ENCODE results near the gene GIMAP8. TPM values are rescaled to one million over a fixed set of nuclear protein-coding genes. Genes with fewer than 3 reads are reported as not detected.
"Not testable (repeated sequence)": the region's sequence is repeated elsewhere in the genome, so short reads cannot be mapped to it uniquely, and the experiment has no call there.

Gene GIMAP8
- total RNA-seq, 4 donors from 2014 or later, result 0.88 to 19.8 (median 5.2) TPM

DNA sequence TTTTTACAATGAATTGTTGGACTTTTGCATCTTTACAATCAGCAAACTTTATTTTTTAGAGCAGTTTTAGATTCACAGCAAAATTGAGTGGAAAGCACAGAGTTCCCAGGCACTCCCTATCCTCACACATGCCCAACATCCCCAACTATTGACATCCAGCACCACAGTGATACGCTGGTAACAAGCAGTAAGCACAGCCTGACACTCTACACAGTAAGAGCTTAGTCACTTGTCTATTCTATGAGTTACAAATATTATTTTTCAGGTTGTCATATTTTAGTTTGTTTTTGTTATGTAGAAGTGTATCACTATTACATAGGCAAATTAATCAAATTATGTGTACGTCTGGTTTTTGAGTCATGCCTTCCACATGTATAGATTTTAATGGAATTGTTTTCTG is 37.2 kb downstream of the GIMAP8 start:
- no peaks in the 10 kb centered on the region for H3K36me3 ChIP-seq
- no peak for DNase-seq
- TF ChIP-seq, protein P1, sequence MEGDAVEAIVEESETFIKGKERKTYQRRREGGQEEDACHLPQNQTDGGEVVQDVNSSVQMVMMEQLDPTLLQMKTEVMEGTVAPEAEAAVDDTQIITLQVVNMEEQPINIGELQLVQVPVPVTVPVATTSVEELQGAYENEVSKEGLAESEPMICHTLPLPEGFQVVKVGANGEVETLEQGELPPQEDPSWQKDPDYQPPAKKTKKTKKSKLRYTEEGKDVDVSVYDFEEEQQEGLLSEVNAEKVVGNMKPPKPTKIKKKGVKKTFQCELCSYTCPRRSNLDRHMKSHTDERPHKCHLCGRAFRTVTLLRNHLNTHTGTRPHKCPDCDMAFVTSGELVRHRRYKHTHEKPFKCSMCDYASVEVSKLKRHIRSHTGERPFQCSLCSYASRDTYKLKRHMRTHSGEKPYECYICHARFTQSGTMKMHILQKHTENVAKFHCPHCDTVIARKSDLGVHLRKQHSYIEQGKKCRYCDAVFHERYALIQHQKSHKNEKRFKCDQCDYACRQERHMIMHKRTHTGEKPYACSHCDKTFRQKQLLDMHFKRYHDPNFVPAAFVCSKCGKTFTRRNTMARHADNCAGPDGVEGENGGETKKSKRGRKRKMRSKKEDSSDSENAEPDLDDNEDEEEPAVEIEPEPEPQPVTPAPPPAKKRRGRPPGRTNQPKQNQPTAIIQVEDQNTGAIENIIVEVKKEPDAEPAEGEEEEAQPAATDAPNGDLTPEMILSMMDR (IDR thresholded peaks at IDR 0.05), result no peak
- no peak for TF ChIP-seq POLR2A (IDR thresholded peaks at IDR 0.05)
- no peak overlapping the region for H3K27ac ChIP-seq
- H3K9me3 ChIP-seq, result no peaks in the 10 kb centered on the region
- no peak overlapping the region for H3K4me3 ChIP-seq
- H3K4me1 ChIP-seq, result no peaks in the 10 kb centered on the region
- H3K27me3 ChIP-seq, result no peaks in the 10 kb centered on the region

DNA sequence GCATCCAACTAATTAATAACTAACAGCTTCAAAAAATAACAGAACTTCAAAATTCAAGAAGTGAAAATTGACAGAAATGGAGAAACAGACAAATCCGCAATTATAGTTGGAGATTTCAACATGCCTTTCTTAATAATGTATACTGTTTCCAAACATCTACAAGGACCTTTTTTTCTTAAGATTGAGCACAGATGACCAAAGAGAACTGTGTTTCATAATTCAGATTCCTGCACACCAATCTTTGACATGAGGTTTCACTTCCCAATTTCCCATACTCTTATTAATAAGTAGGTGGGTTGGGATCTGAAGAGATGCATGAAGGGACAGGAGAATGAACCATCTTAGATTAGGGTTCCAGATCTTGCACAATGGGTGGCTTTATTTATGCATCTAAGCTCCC is 39.4 kb downstream of the GIMAP8 start:
- Histone ChIP-seq H3K4me3 (no peak overlapping the region), H3K9me3 (no peaks in the 10 kb centered on the region), H3K27me3 (no peaks in the 10 kb centered on the region), H3K27ac (no peak overlapping the region), H3K4me1 (no peaks in the 10 kb centered on the region), H3K36me3 (no peaks in the 10 kb centered on the region)
- no peak for DNase-seq
- TF ChIP-seq, protein P1 (IDR thresholded peaks at IDR 0.05), result no peak
- TF ChIP-seq POLR2A (IDR thresholded peaks at IDR 0.05), result no peak

DNA sequence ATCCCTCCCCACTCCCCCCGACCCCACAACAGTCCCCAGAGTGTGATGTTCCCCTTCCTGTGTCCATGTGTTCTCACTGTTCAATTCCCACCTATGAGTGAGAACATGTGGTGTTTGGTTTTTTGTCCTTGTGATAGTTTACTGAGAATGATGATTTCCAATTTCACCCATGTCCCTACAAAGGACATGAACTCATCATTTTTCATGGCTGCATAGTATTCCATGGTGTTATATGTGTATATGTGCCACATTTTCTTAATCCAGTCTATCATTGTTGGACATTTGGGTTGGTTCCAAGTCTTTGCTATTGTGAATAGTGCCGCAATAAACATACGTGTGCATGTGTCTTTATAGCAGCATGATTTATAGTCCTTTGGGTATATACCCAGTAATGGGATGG is 43.0 kb downstream of the GIMAP8 start:
- not testable (repeated sequence) for H3K4me1 ChIP-seq

DNA sequence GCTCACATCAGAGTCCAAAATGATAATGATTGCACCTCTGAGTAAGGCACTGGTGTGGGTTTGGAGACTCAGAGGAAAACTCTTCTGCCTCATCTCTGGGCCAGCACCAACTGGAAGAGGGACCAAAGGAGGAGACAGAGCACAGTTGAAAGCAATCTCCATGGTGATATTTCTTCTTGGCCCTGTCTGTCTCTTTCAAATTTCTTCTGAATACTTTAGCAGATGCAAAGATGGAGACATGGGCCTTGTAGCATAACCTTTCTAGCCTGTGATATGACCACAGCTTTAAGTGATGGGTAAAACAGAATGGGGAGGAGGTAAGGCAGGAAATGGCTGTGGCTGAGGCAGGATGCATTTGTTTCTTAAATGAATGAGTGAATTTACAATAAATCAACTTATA is 52.1 kb downstream of the GIMAP8 start:
- TF ChIP-seq, protein P1 (IDR thresholded peaks at IDR 0.05), result no peak
- no peak for TF ChIP-seq POLR2A (IDR thresholded peaks at IDR 0.05)
- H3K9me3 ChIP-seq, result no peaks in the 10 kb centered on the region
- H3K27me3 ChIP-seq, result no peaks in the 10 kb centered on the region
- peak overlapping the region; percentile 32 to 62 (median 40) for H3K27ac ChIP-seq
- peak in 2 of 3 donors; percentile 50 to 75 for DNase-seq
- H3K36me3 ChIP-seq, result no peaks in the 10 kb centered on the region
- no peak overlapping the region for H3K4me3 ChIP-seq
- peaks cover 0 to 7% (median 3%) of the 10 kb centered on the region in 4 donors for H3K4me1 ChIP-seq

More for the DNA sequence above, 43.0 kb downstream of the GIMAP8 start:
- H3K4me3 ChIP-seq, H3K9me3 ChIP-seq, H3K36me3 ChIP-seq, H3K27me3 ChIP-seq, H3K27ac ChIP-seq, DNase-seq: not testable (repeated sequence)

DNA sequence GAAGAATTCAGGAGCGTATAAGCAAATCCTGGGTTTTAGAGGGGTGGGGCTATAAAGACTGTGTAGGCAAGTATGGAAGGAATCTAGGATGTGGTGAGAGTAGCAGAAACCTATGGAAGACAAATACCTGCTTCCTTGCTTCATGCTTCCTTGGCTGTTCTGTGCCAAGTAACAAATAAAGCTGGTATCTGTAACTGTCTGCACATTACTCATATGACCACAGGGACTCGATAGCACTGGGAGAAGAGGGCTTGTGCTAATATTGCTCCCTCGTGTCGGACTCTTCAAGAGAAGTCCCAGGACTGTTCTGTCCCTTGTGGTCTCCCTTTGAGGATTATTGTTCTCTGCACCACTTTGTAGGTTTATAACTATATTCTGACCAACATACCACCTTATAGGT is 52.7 kb downstream of the GIMAP8 start:
- Histone ChIP-seq H3K27ac (peak overlapping the region; percentile 32 to 62 (median 54)), H3K27me3 (no peaks in the 10 kb centered on the region), H3K4me3 (no peak overlapping the region), H3K9me3 (no peaks in the 10 kb centered on the region), H3K36me3 (no peaks in the 10 kb centered on the region), H3K4me1 (peaks cover 0 to 7% (median 3%) of the 10 kb centered on the region in 4 donors)
- no peak for TF ChIP-seq POLR2A (IDR thresholded peaks at IDR 0.05)
- TF ChIP-seq, protein P1 (IDR thresholded peaks at IDR 0.05), result no peak
- DNase-seq, result no peak

DNA sequence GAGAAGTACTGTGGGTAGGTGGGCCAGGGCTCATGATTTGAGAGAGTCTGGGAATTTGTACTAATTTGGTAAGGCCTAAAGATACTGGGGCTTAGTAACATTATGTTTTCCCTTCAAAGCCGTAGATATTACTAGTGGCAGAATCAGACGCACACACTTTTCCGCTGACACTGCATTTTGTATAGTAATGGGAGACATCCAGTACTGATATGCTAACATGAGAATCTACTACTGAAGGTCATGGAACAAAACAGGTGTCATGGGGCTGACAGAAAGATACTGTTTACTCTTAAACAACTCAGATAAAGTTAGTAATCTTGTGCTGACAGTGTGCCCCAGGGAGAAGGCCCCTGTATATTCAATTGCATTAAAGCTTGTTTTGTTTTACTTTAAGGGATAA is 53.2 kb downstream of the GIMAP8 start:
- no peak for DNase-seq
- H3K27me3 ChIP-seq, result no peaks in the 10 kb centered on the region
- no peak overlapping the region for H3K4me3 ChIP-seq
- H3K36me3 ChIP-seq, result no peaks in the 10 kb centered on the region
- H3K4me1 ChIP-seq, result peaks cover 0 to 7% (median 3%) of the 10 kb centered on the region in 4 donors
- TF ChIP-seq, protein P1 (IDR thresholded peaks at IDR 0.05), result no peak
- no peak for TF ChIP-seq POLR2A (IDR thresholded peaks at IDR 0.05)
- peak overlapping the region; percentile 32 to 62 (median 54) for H3K27ac ChIP-seq
- no peaks in the 10 kb centered on the region for H3K9me3 ChIP-seq
